GM13976 (cell line): ENCODE results near the gene SLC27A3.

ENCODE experiments used
- DNase-seq: peaks from one replicate; pipeline ENCODE4 v3.0.0; 2012; ENCODE audit warnings: low spot score
- CTCF ChIP-seq: IDR thresholded peaks from 2 replicates; pipeline ENCODE4 v1.5.1; 2012; ENCODE audit warnings: borderline replicate concordance, mild to moderate bottlenecking; ENCODE audit not compliant: insufficient read depth; ENCODE audit errors: extremely low read depth, missing control alignments, control extremely low read depth
- in situ Hi-C: fragments of 300-500 bp; cut with MboI; formaldehyde crosslinking; loops from one replicate; pipeline ENCODE4 v1.12.0; 2022; ENCODE audit warnings: low sequenced_read_pairs, mixed read lengths, inconsistent platforms; ENCODE audit not compliant: unreplicated experiment

The SLC27A3 gene

GRCh38 chr1:153793973-153794615 lies 18.9 kb downstream of the SLC27A3 start:
- in situ Hi-C loops: loop anchor here (10.0 kb wide), 1 partner anchor 191 kb away; the partner anchor contains the start of gene RAB13
- TF ChIP-seq CTCF: no peak
- no peak for DNase-seq

GRCh38 chr1:153794624-153795329 lies 19.6 kb downstream of the SLC27A3 start:
- no peak for DNase-seq
- in situ Hi-C loops: loop anchor here (10.0 kb wide), 1 partner anchor 190 kb away; the partner anchor contains the start of gene RAB13
- TF ChIP-seq CTCF: no peak

- no peak for TF ChIP-seq CTCF
- in situ Hi-C loops: loop anchor here (10.0 kb wide), 1 partner anchor 189 kb away; the partner anchor contains the start of gene RAB13
- no peak for DNase-seq
Observed at GRCh38 chr1:153795330-153795837, 20.2 kb downstream of the SLC27A3 start.

- no peak for DNase-seq
- in situ Hi-C loops: loop anchor here (10.0 kb wide), 1 partner anchor 189 kb away; the partner anchor contains the start of gene RAB13
- no peak for TF ChIP-seq CTCF
Observed at GRCh38 chr1:153795934-153796785, 21.0 kb downstream of the SLC27A3 start.

- peak; percentile 90 for DNase-seq
- TF ChIP-seq CTCF: peak; percentile 76
- in situ Hi-C loops: loop anchor here (10.0 kb wide), 1 partner anchor 188 kb away; the partner anchor contains the start of gene RAB13
Observed at GRCh38 chr1:153796786-153797659, 21.8 kb downstream of the SLC27A3 start.
